Transverse colon (tissue), 3 donors: ENCODE results near the gene C5AR2.

Experiments
- CTCF ChIP-seq, 5 experiments: fragments of 200-600 bp in 3 of 5; fragments of 450-650 bp in 2 of 5; sonication (generic) in 3 of 5; IDR thresholded peaks; 1 replicate in 2 of 5; 2 replicates in 3 of 5; pipeline ENCODE4 v1.5.1; 2016 to 2017; ENCODE audit warnings: antibody characterized with exemption in 5 of 5, inconsistent platforms in 3 of 5, mild to moderate bottlenecking in 2 of 5, moderate library complexity in 1 of 5
- POLR2A ChIP-seq: fragments of 450-650 bp; IDR thresholded peaks from one replicate; pipeline ENCODE4 v1.6.1; 2016; ENCODE audit warnings: antibody characterized with exemption, mild to moderate bottlenecking, moderate library complexity

DNA sequence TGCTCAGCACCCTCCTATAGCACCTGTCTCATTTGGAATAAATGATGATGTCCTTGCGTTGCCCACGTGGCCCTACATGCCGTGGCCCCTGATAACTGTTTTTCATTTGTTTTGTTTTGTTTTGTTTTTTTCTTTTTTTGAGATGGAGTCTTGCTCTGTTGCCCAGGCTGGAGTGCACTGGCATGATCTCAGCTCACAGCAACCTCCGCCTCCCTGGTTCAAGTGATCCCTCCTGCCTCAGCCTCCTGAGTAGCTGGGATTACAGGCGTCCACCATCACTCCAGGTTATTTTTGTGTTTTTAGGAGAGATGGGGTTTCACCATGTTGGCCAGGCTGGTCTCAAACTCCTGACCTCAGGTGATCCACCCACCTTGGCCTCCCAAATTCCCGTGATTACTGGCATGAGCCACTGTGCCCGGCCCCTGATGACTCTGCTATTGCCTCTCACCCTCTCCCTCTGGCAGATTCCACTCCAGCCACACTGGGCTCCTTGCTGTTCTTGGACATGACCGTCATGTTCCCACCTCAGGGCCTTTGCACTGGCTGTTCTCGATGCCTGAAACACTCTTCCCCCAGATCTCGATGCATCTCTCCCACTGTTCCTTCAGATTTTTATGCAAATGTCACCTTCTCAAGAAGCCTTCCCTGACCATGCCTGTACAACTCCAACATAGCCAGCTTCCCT is 7.4 kb downstream of the C5AR2 start:
- no peak for TF ChIP-seq CTCF (IDR thresholded peaks at IDR 0.05)
- TF ChIP-seq POLR2A, result no peak
